SW480 (cell line): ENCODE results near the gene LYZL4.

Experiments
- DNase-seq: peaks from one replicate; pipeline ENCODE4 v3.0.0-alpha.2; 2016; ENCODE audit warnings: low spot score

Gene LYZL4

GRCh38 chr3:42425736-42426407, 15.5 kb upstream of the LYZL4 start:
- no peak for DNase-seq

GRCh38 chr3:42424911-42425310, 14.5 kb upstream of the LYZL4 start:
- no peak for DNase-seq

- no peak for DNase-seq
Observed at GRCh38 chr3:42421818-42422796, 11.7 kb upstream of the LYZL4 start.

GRCh38 chr3:42419563-42419962, 9.2 kb upstream of the LYZL4 start:
- DNase-seq: no peak

GRCh38 chr3:42412526-42413155, 2.2 kb upstream of the LYZL4 start:
- no peak for DNase-seq

GRCh38 chr3:42411429-42411828, 1.0 kb upstream of the LYZL4 start:
- DNase-seq: no peak

GRCh38 chr3:42408156-42408555, 2.3 kb downstream of the LYZL4 start:
- no peak for DNase-seq

- no peak for DNase-seq
Observed at GRCh38 chr3:42406727-42407450, 3.5 kb downstream of the LYZL4 start.

GRCh38 chr3:42405857-42406256, 4.6 kb downstream of the LYZL4 start:
- no peak for DNase-seq

- DNase-seq: no peak
Observed at GRCh38 chr3:42403737-42404136, 6.7 kb downstream of the LYZL4 start.

- no peak for DNase-seq
Observed at GRCh38 chr3:42402394-42403096, 7.9 kb downstream of the LYZL4 start.

- no peak for DNase-seq
Observed at GRCh38 chr3:42398080-42398479, 12.3 kb downstream of the LYZL4 start.

GRCh38 chr3:42397644-42398043, 12.8 kb downstream of the LYZL4 start:
- DNase-seq: no peak

GRCh38 chr3:42394579-42395288, 15.7 kb downstream of the LYZL4 start:
- peak; percentile 32 for DNase-seq

- no peak for DNase-seq
Observed at GRCh38 chr3:42387802-42388651, 22.4 kb downstream of the LYZL4 start.

GRCh38 chr3:42381551-42382082, 28.8 kb downstream of the LYZL4 start:
- DNase-seq: no peak

GRCh38 chr3:42377681-42378080, 32.7 kb downstream of the LYZL4 start:
- no peak for DNase-seq

GRCh38 chr3:42376344-42376798, 34.0 kb downstream of the LYZL4 start:
- DNase-seq: peak; percentile 81

- DNase-seq: no peak
Observed at GRCh38 chr3:42375121-42375800, 35.1 kb downstream of the LYZL4 start.
